Loucy (cell line): ENCODE measurements around the gene GALNT1.

ENCODE experiments used
- EZH2phosphoT487 ChIP-seq: fragments of 200-600 bp; IDR thresholded peaks from 2 replicates; pipeline ENCODE4 v1.6.1; 2018; ENCODE audit warnings: antibody characterized with exemption, mild to moderate bottlenecking, moderate library complexity, borderline replicate concordance
- TF ChIP-seq, protein P1 (sequence below): fragments of 200-600 bp; sonication (generic); conservative IDR thresholded peaks from 2 replicates; pipeline ENCODE4 v1.5.1; 2014; ENCODE audit warnings: mild to moderate bottlenecking, antibody characterized with exemption, low read length

DNA sequence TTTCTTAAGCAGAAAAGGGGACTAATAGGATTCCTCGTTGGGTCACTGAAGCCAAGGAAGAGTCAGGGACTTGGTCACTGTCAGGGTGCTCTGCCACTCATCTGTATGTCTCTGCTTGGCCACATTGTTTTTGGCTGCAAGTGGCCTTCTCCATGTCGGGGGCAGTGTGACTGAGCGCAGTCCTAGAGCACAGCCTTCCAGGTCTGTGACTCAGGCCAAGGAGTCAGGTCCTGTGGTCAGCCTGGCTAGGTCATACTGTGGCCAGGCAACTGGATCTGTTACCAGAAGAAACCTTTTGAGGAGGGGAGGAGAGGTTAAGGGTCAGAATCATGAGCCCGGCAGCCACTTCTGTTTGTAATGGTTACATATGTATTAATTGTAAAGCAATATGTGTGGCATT, 61.3 kb downstream of the GALNT1 start:
- TF ChIP-seq, protein P1, sequence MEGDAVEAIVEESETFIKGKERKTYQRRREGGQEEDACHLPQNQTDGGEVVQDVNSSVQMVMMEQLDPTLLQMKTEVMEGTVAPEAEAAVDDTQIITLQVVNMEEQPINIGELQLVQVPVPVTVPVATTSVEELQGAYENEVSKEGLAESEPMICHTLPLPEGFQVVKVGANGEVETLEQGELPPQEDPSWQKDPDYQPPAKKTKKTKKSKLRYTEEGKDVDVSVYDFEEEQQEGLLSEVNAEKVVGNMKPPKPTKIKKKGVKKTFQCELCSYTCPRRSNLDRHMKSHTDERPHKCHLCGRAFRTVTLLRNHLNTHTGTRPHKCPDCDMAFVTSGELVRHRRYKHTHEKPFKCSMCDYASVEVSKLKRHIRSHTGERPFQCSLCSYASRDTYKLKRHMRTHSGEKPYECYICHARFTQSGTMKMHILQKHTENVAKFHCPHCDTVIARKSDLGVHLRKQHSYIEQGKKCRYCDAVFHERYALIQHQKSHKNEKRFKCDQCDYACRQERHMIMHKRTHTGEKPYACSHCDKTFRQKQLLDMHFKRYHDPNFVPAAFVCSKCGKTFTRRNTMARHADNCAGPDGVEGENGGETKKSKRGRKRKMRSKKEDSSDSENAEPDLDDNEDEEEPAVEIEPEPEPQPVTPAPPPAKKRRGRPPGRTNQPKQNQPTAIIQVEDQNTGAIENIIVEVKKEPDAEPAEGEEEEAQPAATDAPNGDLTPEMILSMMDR = no peak
- no peak for TF ChIP-seq EZH2phosphoT487
